ENCODE results near the gene RAB6B. TPM values are rescaled to one million over a fixed set of nuclear protein-coding genes. Genes with fewer than 3 reads are reported as not detected.

RAB6B gene
- total and polyA plus RNA-seq, 4 experiments from 2014 or later: 0.34 to 1.8 (median 0.46) TPM

- H3K27me3 Mint-ChIP-seq: no peaks in the 10 kb centered on the region
- Histone ChIP-seq H3K4me1 (ENCODE audit: insufficient read depth, low read length) (no peaks in the 10 kb centered on the region), H3K27me3 (ENCODE audit: insufficient read depth, low read length) (no peaks in the 10 kb centered on the region), H3K27ac (ENCODE audit: low read depth, low read length) (no peak overlapping the region), H3K9me3 (ENCODE audit: control insufficient read depth in 1 of 2, low read length in 2 of 2) (no peaks in the 10 kb centered on the region), H3K4me3 (ENCODE audit: low read length in 2 of 2) (no peak overlapping the region), H3K36me3 (ENCODE audit: insufficient read depth, low read length) (no peaks in the 10 kb centered on the region)
- H3K4me1 Mint-ChIP-seq: no peaks in the 10 kb centered on the region
- intact Hi-C loops (cut with micrococcal nuclease): no loop called here
- no peak overlapping the region for H3K27ac Mint-ChIP-seq
- H3K36me3 Mint-ChIP-seq: no peaks in the 10 kb centered on the region
- no peaks in the 10 kb centered on the region for H3K9me3 Mint-ChIP-seq
- ChIA-PET CTCF (ENCODE audit: partially characterized antibody) (no interaction called here), POLR2A (ENCODE audit: partially characterized antibody) (no interaction called here)
- no peak for DNase-seq
- H3K4me3 Mint-ChIP-seq: no peak overlapping the region
These were observed 38.6 kb upstream of the RAB6B start for GRCh38 chr3:133934073-133934970.

GRCh38 chr3:133933097-133934024 is 37.7 kb upstream of the RAB6B start:
- Histone ChIP-seq H3K36me3 (ENCODE audit: insufficient read depth, low read length) (no peaks in the 10 kb centered on the region), H3K9me3 (ENCODE audit: control insufficient read depth in 1 of 2, low read length in 2 of 2) (no peaks in the 10 kb centered on the region), H3K4me1 (ENCODE audit: insufficient read depth, low read length) (no peaks in the 10 kb centered on the region), H3K27ac (ENCODE audit: low read depth, low read length) (no peak overlapping the region), H3K27me3 (ENCODE audit: insufficient read depth, low read length) (no peaks in the 10 kb centered on the region), H3K4me3 (ENCODE audit: low read length in 2 of 2) (no peak overlapping the region)
- Mint-ChIP-seq H3K9me3 (no peaks in the 10 kb centered on the region), H3K27ac (peak overlapping the region in 1 of 7 donors; percentile 61), H3K27me3 (peaks cover 3% of the 10 kb centered on the region in 2 donors), H3K4me3 (no peak overlapping the region), H3K36me3 (no peaks in the 10 kb centered on the region), H3K4me1 (peaks cover 0 to 4% (median 2%) of the 10 kb centered on the region in 4 donors)
- POLR2A ChIA-PET (ENCODE audit: partially characterized antibody): no interaction called here
- intact Hi-C loops (cut with micrococcal nuclease): no loop called here
- CTCF ChIA-PET (ENCODE audit: partially characterized antibody): no interaction called here
- no peak for DNase-seq

GRCh38 chr3:133932009-133932408 is 36.3 kb upstream of the RAB6B start:
- peaks cover 5 to 13% (median 8%) of the 10 kb centered on the region in 4 donors for H3K4me1 Mint-ChIP-seq
- Histone ChIP-seq H3K36me3 (ENCODE audit: insufficient read depth, low read length) (no peaks in the 10 kb centered on the region), H3K4me3 (ENCODE audit: low read length in 2 of 2) (no peak overlapping the region)

GRCh38 chr3:133931084-133931483 is 35.4 kb upstream of the RAB6B start:
- intact Hi-C loops (cut with micrococcal nuclease): no loop called here
- Histone ChIP-seq H3K4me3 (ENCODE audit: low read length in 2 of 2) (no peak overlapping the region), H3K4me1 (ENCODE audit: insufficient read depth, low read length) (peaks cover 12% of the 10 kb centered on the region), H3K27ac (ENCODE audit: low read depth, low read length) (no peak overlapping the region), H3K27me3 (ENCODE audit: insufficient read depth, low read length) (no peaks in the 10 kb centered on the region), H3K36me3 (ENCODE audit: insufficient read depth, low read length) (no peaks in the 10 kb centered on the region), H3K9me3 (ENCODE audit: control insufficient read depth in 1 of 2, low read length in 2 of 2) (no peaks in the 10 kb centered on the region)
- peaks cover 5 to 15% (median 9%) of the 10 kb centered on the region in 4 donors for H3K4me1 Mint-ChIP-seq
- ChIA-PET CTCF (ENCODE audit: partially characterized antibody) (no interaction called here), POLR2A (ENCODE audit: partially characterized antibody) (no interaction called here)
- H3K4me3 Mint-ChIP-seq: no peak overlapping the region
- no peaks in the 10 kb centered on the region for H3K9me3 Mint-ChIP-seq
- peaks cover 8% of the 10 kb centered on the region in 2 donors for H3K27me3 Mint-ChIP-seq
- no peaks in the 10 kb centered on the region for H3K36me3 Mint-ChIP-seq
- no peak overlapping the region for H3K27ac Mint-ChIP-seq
- no peak for DNase-seq

More at GRCh38 chr3:133932009-133932408, 36.3 kb upstream of the RAB6B start:
- Histone ChIP-seq H3K27me3 (ENCODE audit: insufficient read depth, low read length) (no peaks in the 10 kb centered on the region), H3K4me1 (ENCODE audit: insufficient read depth, low read length) (peaks cover 10% of the 10 kb centered on the region), H3K9me3 (ENCODE audit: control insufficient read depth in 1 of 2, low read length in 2 of 2) (no peaks in the 10 kb centered on the region), H3K27ac (ENCODE audit: low read depth, low read length) (no peak overlapping the region)
- Mint-ChIP-seq H3K27ac (no peak overlapping the region), H3K27me3 (peaks cover 8% of the 10 kb centered on the region in 2 donors), H3K9me3 (no peaks in the 10 kb centered on the region), H3K36me3 (no peaks in the 10 kb centered on the region), H3K4me3 (no peak overlapping the region)
- intact Hi-C loops (cut with micrococcal nuclease): no loop called here
- ChIA-PET POLR2A (ENCODE audit: partially characterized antibody) (no interaction called here), CTCF (ENCODE audit: partially characterized antibody) (no interaction called here)
- no peak for DNase-seq

GRCh38 chr3:133930341-133930933 is 34.8 kb upstream of the RAB6B start:
- Histone ChIP-seq H3K36me3 (ENCODE audit: insufficient read depth, low read length) (no peaks in the 10 kb centered on the region), H3K4me3 (ENCODE audit: low read length in 2 of 2) (no peak overlapping the region), H3K9me3 (ENCODE audit: control insufficient read depth in 1 of 2, low read length in 2 of 2) (no peaks in the 10 kb centered on the region), H3K27ac (ENCODE audit: low read depth, low read length) (no peak overlapping the region), H3K27me3 (ENCODE audit: insufficient read depth, low read length) (no peaks in the 10 kb centered on the region), H3K4me1 (ENCODE audit: insufficient read depth, low read length) (peaks cover 12% of the 10 kb centered on the region)
- no peak for DNase-seq
- Mint-ChIP-seq H3K9me3 (no peaks in the 10 kb centered on the region), H3K4me3 (no peak overlapping the region), H3K36me3 (no peaks in the 10 kb centered on the region), H3K27ac (no peak overlapping the region), H3K27me3 (peaks cover 8% of the 10 kb centered on the region in 2 donors), H3K4me1 (peaks cover 5 to 15% (median 9%) of the 10 kb centered on the region in 4 donors)
- CTCF ChIA-PET (ENCODE audit: partially characterized antibody): interaction anchor here (1.5 kb wide), 1 partner anchor 1204 kb away, joined by 3 read pairs; no protein-coding TSS in a partner anchor
- POLR2A ChIA-PET (ENCODE audit: partially characterized antibody): no interaction called here
- intact Hi-C loops (cut with micrococcal nuclease): no loop called here

- POLR2A ChIA-PET (ENCODE audit: partially characterized antibody): no interaction called here
- no peaks in the 10 kb centered on the region for H3K36me3 ChIP-seq (ENCODE audit: insufficient read depth, low read length)
- H3K4me3 ChIP-seq (ENCODE audit: low read length in 2 of 2): no peak overlapping the region
- Mint-ChIP-seq H3K27ac (peak overlapping the region in 2 of 7 donors; percentile 17 to 61), H3K27me3 (peaks cover 8% of the 10 kb centered on the region in 2 donors), H3K4me1 (peaks cover 5 to 15% (median 9%) of the 10 kb centered on the region in 4 donors), H3K9me3 (no peaks in the 10 kb centered on the region), H3K4me3 (peak overlapping the region in 5 of 8 donors; percentile 21 to 70 (median 52)), H3K36me3 (no peaks in the 10 kb centered on the region)
- no peaks in the 10 kb centered on the region for H3K27me3 ChIP-seq (ENCODE audit: insufficient read depth, low read length)
- CTCF ChIA-PET (ENCODE audit: partially characterized antibody): interaction anchor here (1.5 kb wide), 1 partner anchor 1203 kb away, joined by 3 read pairs; no protein-coding TSS in a partner anchor
- H3K4me1 ChIP-seq (ENCODE audit: insufficient read depth, low read length): peaks cover 12% of the 10 kb centered on the region
- intact Hi-C loops (cut with micrococcal nuclease): no loop called here
- no peak overlapping the region for H3K27ac ChIP-seq (ENCODE audit: low read depth, low read length)
- DNase-seq: no peak
- no peaks in the 10 kb centered on the region for H3K9me3 ChIP-seq (ENCODE audit: control insufficient read depth in 1 of 2, low read length in 2 of 2)
These were observed 33.4 kb upstream of the RAB6B start for GRCh38 chr3:133928903-133929607.
